H1 (cell line): ENCODE results near the gene BGLAP.

Experiments used
- CHD2 ChIP-seq: IDR thresholded peaks from 2 replicates; pipeline ENCODE4 v1.6.1; 2012; ENCODE audit warnings: low read length, improper control_type of control experiment
- CTCF ChIP-seq, 3 experiments: IDR thresholded peaks; 1 replicate in 2 of 3; 2 replicates in 1 of 3; pipeline versions ENCODE4 v1.5.1 to v1.6.1; 2011; ENCODE audit warnings: low read length in 3 of 3, mild to moderate bottlenecking in 3 of 3, inconsistent platforms in 2 of 3, low read depth in 1 of 3, moderate library complexity in 1 of 3; ENCODE audit not compliant: insufficient read depth in 1 of 3; ENCODE audit errors: control extremely low read depth in 1 of 3
- EZH2 ChIP-seq: fragments of 200-600 bp; sonication (generic); IDR thresholded peaks from 2 replicates; pipeline ENCODE4 v1.7.1; 2012; ENCODE audit warnings: low read depth, mild to moderate bottlenecking, moderate library complexity, low read length, inconsistent platforms; ENCODE audit not compliant: severe bottlenecking
- JUND ChIP-seq: IDR thresholded peaks from 2 replicates; pipeline ENCODE4 v1.6.1; 2011; ENCODE audit warnings: mild to moderate bottlenecking, improper control_type of control experiment, low read length
- POLR2AphosphoS5 ChIP-seq: IDR thresholded peaks from 2 replicates; pipeline ENCODE4 v1.6.1; 2011; ENCODE audit warnings: low read depth, low read length
- SUZ12 ChIP-seq: fragments of 200-600 bp; sonication (generic); IDR thresholded peaks from 2 replicates; pipeline ENCODE4 v1.6.1; 2012; ENCODE audit warnings: mild to moderate bottlenecking, inconsistent platforms, low read length, moderate library complexity, mixed read lengths
- TAF7 ChIP-seq: optimal IDR thresholded peaks from 2 replicates; pipeline ENCODE3; 2011; ENCODE audit warnings: low read depth, mild to moderate bottlenecking, inconsistent platforms, low read length, moderate library complexity, borderline replicate concordance
- ZNF274 ChIP-seq: IDR thresholded peaks from 2 replicates; pipeline ENCODE4 v1.7.0; 2012; ENCODE audit warnings: low read length, borderline replicate concordance; ENCODE audit errors: extremely low read depth
- TF ChIP-seq, protein P1 (sequence below): IDR thresholded peaks from 2 replicates; pipeline ENCODE4 v1.6.1; 2011; ENCODE audit warnings: low read length, improper control_type of control experiment
- TF ChIP-seq, protein P2 (sequence below): IDR thresholded peaks from 2 replicates; pipeline ENCODE4 v1.6.1; 2012; ENCODE audit warnings: inconsistent platforms

GRCh38 chr1:156217871-156218270 is 24.1 kb upstream of the BGLAP start:
- no peak for TF ChIP-seq JUND
- no peak for TF ChIP-seq CTCF (IDR thresholded peaks at IDR 0.05; ENCODE audit: control extremely low read depth in 1 of 3, insufficient read depth in 1 of 3, low read depth in 1 of 3, low read length in 3 of 3)
- TF ChIP-seq EZH2 = no peak
- no peak for TF ChIP-seq SUZ12
- TF ChIP-seq CHD2 = no peak
- no peak for TF ChIP-seq ZNF274
- TF ChIP-seq, protein P1, sequence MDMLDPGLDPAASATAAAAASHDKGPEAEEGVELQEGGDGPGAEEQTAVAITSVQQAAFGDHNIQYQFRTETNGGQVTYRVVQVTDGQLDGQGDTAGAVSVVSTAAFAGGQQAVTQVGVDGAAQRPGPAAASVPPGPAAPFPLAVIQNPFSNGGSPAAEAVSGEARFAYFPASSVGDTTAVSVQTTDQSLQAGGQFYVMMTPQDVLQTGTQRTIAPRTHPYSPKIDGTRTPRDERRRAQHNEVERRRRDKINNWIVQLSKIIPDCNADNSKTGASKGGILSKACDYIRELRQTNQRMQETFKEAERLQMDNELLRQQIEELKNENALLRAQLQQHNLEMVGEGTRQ = no peak
- TF ChIP-seq TAF7 = no peak
- no peak for TF ChIP-seq POLR2AphosphoS5
- TF ChIP-seq, protein P2, sequence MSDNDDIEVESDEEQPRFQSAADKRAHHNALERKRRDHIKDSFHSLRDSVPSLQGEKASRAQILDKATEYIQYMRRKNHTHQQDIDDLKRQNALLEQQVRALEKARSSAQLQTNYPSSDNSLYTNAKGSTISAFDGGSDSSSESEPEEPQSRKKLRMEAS = no peak
